Epithelial cell of esophagus (primary cell): ENCODE measurements around the gene TUFT1.
A peak's percentile ranks its signal among the peaks of the same experiment; 100 is the strongest.

ENCODE experiments used
- DNase-seq: peaks from one replicate; pipeline ENCODE4 v3.0.0; 2010; ENCODE audit warnings: low read depth
- H3K4me3 ChIP-seq: 2 replicates; pipeline ENCODE4 v1.5.1; 2011; ENCODE audit warnings: mild to moderate bottlenecking, low read length, control low read depth
- CTCF ChIP-seq: IDR thresholded peaks from 2 replicates; pipeline ENCODE4 v1.5.1; 2011; ENCODE audit warnings: low read depth, mild to moderate bottlenecking, low read length, control low read depth, inconsistent platforms; ENCODE audit not compliant: insufficient read depth; ENCODE audit errors: missing control alignments

The TUFT1 gene

DNA sequence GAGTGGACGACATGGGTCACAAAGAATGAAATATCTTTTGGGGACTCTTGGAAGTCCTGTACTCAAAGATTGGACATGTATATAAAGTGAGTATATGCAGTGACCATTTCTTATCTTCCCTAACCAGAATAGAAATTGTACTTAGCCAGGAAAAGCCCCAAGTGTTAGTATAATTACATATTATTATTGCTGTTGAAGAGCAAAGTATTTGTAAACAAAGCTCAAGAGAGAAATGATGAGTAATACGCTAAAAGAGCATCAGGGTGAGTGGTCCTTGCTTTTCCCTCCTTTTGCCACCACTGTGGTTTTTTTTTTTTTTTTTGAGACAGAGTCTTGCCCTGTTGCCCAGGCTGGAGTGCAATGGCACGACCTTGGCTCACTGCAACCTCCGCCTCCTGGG lies 35.4 kb upstream of the TUFT1 start:
- H3K4me3 ChIP-seq, result no peak overlapping the region
- no peak for DNase-seq
- TF ChIP-seq CTCF, result no peak

DNA sequence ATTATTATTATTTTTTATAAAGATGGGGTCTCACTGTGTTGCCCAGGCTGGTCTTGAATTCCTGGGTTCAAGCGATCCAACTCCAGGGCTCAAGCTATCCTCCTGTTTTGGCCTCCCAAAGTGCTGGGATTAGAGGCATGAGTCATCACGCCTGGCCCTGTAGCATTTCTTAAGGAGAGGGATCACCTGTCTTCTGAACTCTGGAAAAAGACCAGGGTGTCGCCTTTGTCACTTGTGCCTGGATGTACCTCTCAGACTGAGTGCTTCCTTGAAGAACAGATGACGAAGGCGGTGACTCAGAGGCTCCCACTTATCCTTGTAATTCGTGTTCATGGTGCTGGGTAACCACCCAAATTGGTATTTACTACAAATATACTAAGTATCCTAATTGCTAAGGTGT lies 31.3 kb upstream of the TUFT1 start:
- no peak overlapping the region for H3K4me3 ChIP-seq
- TF ChIP-seq CTCF, result no peak
- peak; percentile 61 for DNase-seq

- no peak overlapping the region for H3K4me3 ChIP-seq
- no peak for DNase-seq
- TF ChIP-seq CTCF, result no peak
Measured at GRCh38 chr1:151509350-151510019, 30.6 kb upstream of the TUFT1 start.

- H3K4me3 ChIP-seq, result no peak overlapping the region
- TF ChIP-seq CTCF, result no peak
- no peak for DNase-seq
Measured at GRCh38 chr1:151510020-151510405, 30.1 kb upstream of the TUFT1 start.

DNA sequence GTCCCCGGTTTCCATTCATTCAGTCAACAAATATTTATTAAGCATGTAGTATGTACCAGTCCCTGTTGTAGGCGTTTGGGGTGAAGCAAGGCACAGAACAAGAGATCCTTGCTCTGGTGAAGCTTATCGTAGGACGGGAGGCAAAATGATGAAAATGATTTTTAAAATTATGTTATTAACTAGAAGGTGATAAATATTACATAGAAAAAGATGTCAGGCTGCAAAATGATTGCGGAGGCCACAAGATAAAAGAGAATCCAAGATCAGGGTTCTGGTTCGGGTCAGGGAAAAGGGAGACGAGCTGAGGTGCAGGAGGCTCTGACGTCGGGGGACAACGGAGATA lies 29.5 kb upstream of the TUFT1 start:
- DNase-seq, result no peak
- H3K4me3 ChIP-seq, result peak overlapping the region; percentile 75

GRCh38 chr1:151510957-151511635 lies 29.0 kb upstream of the TUFT1 start, which contains the start of gene CGN:
Gene CGN, plus strand, starts transcription at chr1:151511387. Its CDS starts 7,133 bp downstream, at chr1:151518520.
- H3K4me3 ChIP-seq, result peak within 1 kb of the TSS; percentile 75
- DNase-seq, result peak; percentile 89

More for the DNA sequence above, 29.5 kb upstream of the TUFT1 start:
- TF ChIP-seq CTCF, result no peak

More at GRCh38 chr1:151510957-151511635, 29.0 kb upstream of the TUFT1 start, which contains the start of gene CGN:
- no peak for TF ChIP-seq CTCF
